ENCODE measurements around the gene TMEM201. TPM values are rescaled to one million over a fixed set of nuclear protein-coding genes. Genes with fewer than 3 reads are reported as not detected.

Gene TMEM201
- polyA plus RNA-seq, 1 of the 3 experiments (the other 2 are of a cell fraction) = 8.2 TPM

DNA sequence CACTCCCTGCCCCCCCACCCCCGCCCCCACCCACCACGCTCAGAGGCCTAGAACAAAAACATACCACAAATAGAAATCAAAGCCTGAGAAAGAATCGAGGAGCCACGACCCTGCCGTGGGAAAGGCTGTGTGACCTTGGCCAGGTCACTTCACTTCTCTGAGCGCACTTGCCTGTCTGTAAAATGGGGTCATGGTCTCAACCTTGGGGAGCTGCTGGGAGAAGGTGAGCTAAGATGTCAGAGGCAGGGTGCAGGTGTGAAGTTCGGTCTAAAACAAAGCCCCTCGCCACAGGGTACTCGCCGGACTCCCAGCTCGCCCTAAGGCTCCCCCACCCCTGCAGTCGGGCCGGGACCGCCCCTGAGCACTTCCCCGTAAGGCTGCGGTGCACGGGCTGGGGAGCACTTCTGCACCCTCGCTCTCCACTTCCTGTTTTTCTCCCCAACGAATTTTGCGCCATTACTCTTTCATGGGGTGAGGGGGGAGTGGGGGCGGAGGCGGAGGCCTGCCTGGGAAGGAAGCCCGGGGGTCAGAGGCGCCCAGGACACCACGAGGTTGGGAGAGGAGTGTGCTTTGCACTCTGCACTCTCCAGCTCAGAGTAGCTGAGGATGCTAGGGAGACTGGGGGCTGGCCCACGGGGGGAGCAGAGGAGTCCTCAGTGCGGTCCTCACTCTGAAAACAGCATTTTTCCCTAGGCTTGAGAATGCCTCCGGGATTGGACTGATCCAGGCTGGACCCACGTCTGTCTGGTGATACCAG, 40.9 kb downstream of the TMEM201 start:
- H3K9me3 ChIP-seq = no peaks in the 10 kb centered on the region
- no peaks in the 10 kb centered on the region for H3K36me3 ChIP-seq (replicated peaks in 1 of 2; ENCODE audit: control insufficient read depth in 1 of 2, insufficient read depth in 2 of 2, low read length in 1 of 2)
- DNase-seq = no peak
- WGBS (ENCODE audit: low lambda C conversion rate) = 81% methylated on average over 20 of the region's 29 CpGs
- H3F3A ChIP-seq (replicated peaks; ENCODE audit: insufficient read depth) = no peaks in the 10 kb centered on the region
- no peaks in the 10 kb centered on the region for H3K79me2 ChIP-seq (ENCODE audit: insufficient read depth)
- H3K9me2 ChIP-seq = no peaks in the 10 kb centered on the region
- TF ChIP-seq RAD21 (IDR thresholded peaks at IDR 0.05; ENCODE audit: low read length) (no peak), SMC3 (IDR thresholded peaks at IDR 0.05; ENCODE audit: low read depth, low read length) (no peak), ELF1 (IDR thresholded peaks at IDR 0.05) (no peak), TCF12 (IDR thresholded peaks at IDR 0.05) (no peak), EP300 (IDR thresholded peaks at IDR 0.05; ENCODE audit: borderline replicate concordance in 1 of 2, low read depth in 1 of 2, low read length in 1 of 2) (no peak), YY1 (IDR thresholded peaks at IDR 0.05; ENCODE audit: low read depth) (no peak)
- no peaks in the 10 kb centered on the region for H4K20me1 ChIP-seq (ENCODE audit: insufficient read depth)
- no peaks in the 10 kb centered on the region for H3K27me3 ChIP-seq (ENCODE audit: insufficient read depth)
- H2AFZ ChIP-seq (ENCODE audit: low read depth) = no peak overlapping the region
- H3K4me2 ChIP-seq = no peak overlapping the region
- CTCF ChIA-PET = interaction anchor here (0.6 to 4.2 kb wide), 5 partner anchors 14 to 1747 kb away, joined by 3 to 74 read pairs (median 3); no protein-coding TSS in a partner anchor
- POLR2A ChIA-PET = interaction anchor here (0.7 kb wide), 1 partner anchor 25 kb away, joined by 3 read pairs; no protein-coding TSS in a partner anchor
- H3K4me3 ChIP-seq (ENCODE audit: low read depth in 2 of 2, low read length in 1 of 2) = no peak overlapping the region
- H3K27ac ChIP-seq (ENCODE audit: low read depth in 2 of 2, low read length in 1 of 2) = no peak overlapping the region
- no peaks in the 10 kb centered on the region; a peak in 1 of 4 replicates for H3K4me1 ChIP-seq (ENCODE audit: control insufficient read depth in 1 of 2, insufficient read depth in 2 of 2, low read depth in 1 of 2, low read length in 1 of 2)
- no peak overlapping the region for H3K9ac ChIP-seq

- H3K79me2 ChIP-seq (ENCODE audit: insufficient read depth) = no peaks in the 10 kb centered on the region
- H3K4me2 ChIP-seq = no peak overlapping the region
- no peak overlapping the region for H3K27ac ChIP-seq (ENCODE audit: low read depth in 2 of 2, low read length in 1 of 2)
- ChIA-PET CTCF (interaction anchor here (0.9 to 1.3 kb wide), 5 partner anchors 15 to 245 kb away, joined by 3 to 4 read pairs (median 3); no protein-coding TSS in a partner anchor), POLR2A (interaction anchor here (0.6 to 0.7 kb wide), 2 partner anchors 24 to 28 kb away, joined by 3 read pairs; no protein-coding TSS in a partner anchor)
- no peak overlapping the region for H3K4me3 ChIP-seq (ENCODE audit: low read depth in 2 of 2, low read length in 1 of 2)
- H2AFZ ChIP-seq (ENCODE audit: low read depth) = no peak overlapping the region
- TF ChIP-seq, protein P1, sequence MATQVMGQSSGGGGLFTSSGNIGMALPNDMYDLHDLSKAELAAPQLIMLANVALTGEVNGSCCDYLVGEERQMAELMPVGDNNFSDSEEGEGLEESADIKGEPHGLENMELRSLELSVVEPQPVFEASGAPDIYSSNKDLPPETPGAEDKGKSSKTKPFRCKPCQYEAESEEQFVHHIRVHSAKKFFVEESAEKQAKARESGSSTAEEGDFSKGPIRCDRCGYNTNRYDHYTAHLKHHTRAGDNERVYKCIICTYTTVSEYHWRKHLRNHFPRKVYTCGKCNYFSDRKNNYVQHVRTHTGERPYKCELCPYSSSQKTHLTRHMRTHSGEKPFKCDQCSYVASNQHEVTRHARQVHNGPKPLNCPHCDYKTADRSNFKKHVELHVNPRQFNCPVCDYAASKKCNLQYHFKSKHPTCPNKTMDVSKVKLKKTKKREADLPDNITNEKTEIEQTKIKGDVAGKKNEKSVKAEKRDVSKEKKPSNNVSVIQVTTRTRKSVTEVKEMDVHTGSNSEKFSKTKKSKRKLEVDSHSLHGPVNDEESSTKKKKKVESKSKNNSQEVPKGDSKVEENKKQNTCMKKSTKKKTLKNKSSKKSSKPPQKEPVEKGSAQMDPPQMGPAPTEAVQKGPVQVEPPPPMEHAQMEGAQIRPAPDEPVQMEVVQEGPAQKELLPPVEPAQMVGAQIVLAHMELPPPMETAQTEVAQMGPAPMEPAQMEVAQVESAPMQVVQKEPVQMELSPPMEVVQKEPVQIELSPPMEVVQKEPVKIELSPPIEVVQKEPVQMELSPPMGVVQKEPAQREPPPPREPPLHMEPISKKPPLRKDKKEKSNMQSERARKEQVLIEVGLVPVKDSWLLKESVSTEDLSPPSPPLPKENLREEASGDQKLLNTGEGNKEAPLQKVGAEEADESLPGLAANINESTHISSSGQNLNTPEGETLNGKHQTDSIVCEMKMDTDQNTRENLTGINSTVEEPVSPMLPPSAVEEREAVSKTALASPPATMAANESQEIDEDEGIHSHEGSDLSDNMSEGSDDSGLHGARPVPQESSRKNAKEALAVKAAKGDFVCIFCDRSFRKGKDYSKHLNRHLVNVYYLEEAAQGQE (IDR thresholded peaks at IDR 0.05; ENCODE audit: low read depth, low read length) = no peak
- TF ChIP-seq POLR2AphosphoS5 (IDR thresholded peaks at IDR 0.05; ENCODE audit: low read depth, low read length) = no peak
- no peak for TF ChIP-seq IRF3 (IDR thresholded peaks at IDR 0.05; ENCODE audit: low read depth, low read length)
- TF ChIP-seq YY1 (IDR thresholded peaks at IDR 0.05; ENCODE audit: low read depth) = no peak
- no peak for TF ChIP-seq TCF12 (IDR thresholded peaks at IDR 0.05)
- TF ChIP-seq RAD21 (IDR thresholded peaks at IDR 0.05; ENCODE audit: low read length) = no peak
- TF ChIP-seq CTCF (IDR thresholded peaks at IDR 0.05) = no peak
- no peak for TF ChIP-seq TEAD4 (IDR thresholded peaks at IDR 0.05; ENCODE audit: borderline replicate concordance, insufficient read depth)
- TF ChIP-seq FOXJ3 (CRISPR knock-in tag; IDR thresholded peaks at IDR 0.05) = no peak
- TF ChIP-seq GABPA (IDR thresholded peaks at IDR 0.05; ENCODE audit: low read depth) = no peak
- TF ChIP-seq GATA2 (CRISPR knock-in tag; IDR thresholded peaks at IDR 0.05) = no peak
- no peak for TF ChIP-seq ELF1 (IDR thresholded peaks at IDR 0.05)
- H3K9me2 ChIP-seq = no peaks in the 10 kb centered on the region
- no peaks in the 10 kb centered on the region for H3K36me3 ChIP-seq (replicated peaks in 1 of 2; ENCODE audit: control insufficient read depth in 1 of 2, insufficient read depth in 2 of 2, low read length in 1 of 2)
- 61% methylated on average over 5 of the region's 8 CpGs for WGBS (ENCODE audit: low lambda C conversion rate)
- no peaks in the 10 kb centered on the region for H3K9me3 ChIP-seq
- DNase-seq = no peak
- H4K20me1 ChIP-seq (ENCODE audit: insufficient read depth) = no peaks in the 10 kb centered on the region
- H3K27me3 ChIP-seq (ENCODE audit: insufficient read depth) = no peaks in the 10 kb centered on the region
- no peaks in the 10 kb centered on the region; a peak in 1 of 4 replicates for H3K4me1 ChIP-seq (ENCODE audit: control insufficient read depth in 1 of 2, insufficient read depth in 2 of 2, low read depth in 1 of 2, low read length in 1 of 2)
- no peak overlapping the region for H3K9ac ChIP-seq
- no peaks in the 10 kb centered on the region for H3F3A ChIP-seq (replicated peaks; ENCODE audit: insufficient read depth)
These were observed 41.8 kb downstream of the TMEM201 start for GRCh38 chr1:9630331-9631111.

Data from SK-N-SH (cell line).